GM18520 (cell line): ENCODE results near the gene PPEF1.
"Not testable (repeated sequence)": the region's sequence is repeated elsewhere in the genome, so short reads cannot be mapped to it uniquely, and the experiment has no call there.

Experiments
- ATAC-seq: cut with Tn5 transposase; IDR thresholded peaks from one replicate; pipeline ENCODE4 v1.9.1; 2021; ENCODE audit not compliant: unreplicated experiment

Gene PPEF1

GRCh38 chrX:18792828-18793227 is 85.4 kb downstream of the PPEF1 start:
- ATAC-seq = no peak

GRCh38 chrX:18793601-18794089 is 86.2 kb downstream of the PPEF1 start:
- no peak for ATAC-seq

- ATAC-seq = no peak
Measured at GRCh38 chrX:18797141-18797540, 89.7 kb downstream of the PPEF1 start.

GRCh38 chrX:18799911-18800310 is 92.5 kb downstream of the PPEF1 start:
- no peak for ATAC-seq

- no peak for ATAC-seq
Measured at GRCh38 chrX:18809641-18810040, 102.2 kb downstream of the PPEF1 start.

GRCh38 chrX:18810416-18810815 is 103.0 kb downstream of the PPEF1 start:
- ATAC-seq = no peak

GRCh38 chrX:18825375-18825774 is 117.9 kb downstream of the PPEF1 start:
- no peak for ATAC-seq

- no peak for ATAC-seq
Measured at GRCh38 chrX:18828832-18829404, 121.5 kb downstream of the PPEF1 start.

GRCh38 chrX:18833071-18833731 is 125.8 kb downstream of the PPEF1 start:
- no peak for ATAC-seq

- ATAC-seq = not testable (repeated sequence)
Measured at GRCh38 chrX:18847901-18848300, 140.5 kb downstream of the PPEF1 start.

GRCh38 chrX:18855919-18856644 is 148.6 kb downstream of the PPEF1 start:
- ATAC-seq = peak; percentile 91

GRCh38 chrX:18856645-18856997 is 149.2 kb downstream of the PPEF1 start:
- ATAC-seq = no peak

GRCh38 chrX:18861511-18861910 is 154.1 kb downstream of the PPEF1 start:
- ATAC-seq = no peak

- no peak for ATAC-seq
Measured at GRCh38 chrX:18864390-18864920, 157.0 kb downstream of the PPEF1 start.

GRCh38 chrX:18871161-18871890 is 163.9 kb downstream of the PPEF1 start:
- no peak for ATAC-seq

GRCh38 chrX:18871970-18872369 is 164.5 kb downstream of the PPEF1 start:
- no peak for ATAC-seq

GRCh38 chrX:18872621-18873020 is 165.2 kb downstream of the PPEF1 start:
- no peak for ATAC-seq

GRCh38 chrX:18873189-18873791 is 165.8 kb downstream of the PPEF1 start:
- no peak for ATAC-seq

GRCh38 chrX:18873836-18874235 is 166.4 kb downstream of the PPEF1 start:
- ATAC-seq = no peak

GRCh38 chrX:18874560-18875255 is 167.3 kb downstream of the PPEF1 start:
- no peak for ATAC-seq
